Astrocyte of the hippocampus (primary cell): ENCODE results near the gene GNL1.
"Not testable (repeated sequence)": the region's sequence is repeated elsewhere in the genome, so short reads cannot be mapped to it uniquely, and the experiment has no call there.

Source experiments
- DNase-seq: peaks from one replicate; pipeline ENCODE4 v3.0.0; 2011; ENCODE audit warnings: low read depth, low spot score

The GNL1 gene

DNA sequence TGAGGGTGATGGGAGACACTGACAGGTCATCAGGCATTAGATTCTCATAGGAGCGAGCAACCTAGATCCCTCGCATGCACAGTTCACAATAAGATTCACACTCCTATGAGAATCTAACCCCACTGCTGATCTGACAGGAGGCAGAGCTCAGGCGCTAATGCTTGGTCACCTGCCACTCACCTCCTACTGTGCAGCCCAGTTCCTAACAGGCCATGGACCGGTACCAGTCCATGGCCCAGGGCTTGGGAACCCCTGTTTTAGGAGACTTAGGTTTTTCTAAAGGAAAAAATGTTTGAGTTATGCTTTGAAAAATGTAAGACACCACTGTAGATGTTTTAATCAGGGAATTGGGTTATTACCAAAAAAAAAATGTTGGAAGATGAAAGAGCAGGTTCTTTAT, 60.3 kb downstream of the GNL1 start:
- DNase-seq = no peak

DNA sequence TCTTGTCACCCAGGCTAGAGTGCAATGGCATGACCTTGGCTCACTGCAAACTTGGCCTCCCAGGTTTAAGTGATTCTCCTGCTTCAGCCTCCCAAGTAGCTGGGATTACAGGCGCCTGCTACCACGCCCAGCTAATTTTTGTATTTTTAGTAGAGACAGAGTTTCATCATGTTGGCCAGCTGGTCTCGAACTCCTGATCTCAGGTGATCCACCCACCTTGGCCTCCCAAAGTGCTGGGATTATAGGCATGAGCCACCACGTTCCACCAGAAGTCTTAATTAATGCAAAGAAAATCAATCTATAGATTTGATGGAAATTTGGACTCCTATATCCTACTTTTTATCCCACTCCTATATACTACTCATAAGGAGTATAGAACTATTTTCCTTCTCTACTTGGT, 61.2 kb downstream of the GNL1 start:
- DNase-seq = not testable (repeated sequence)

DNA sequence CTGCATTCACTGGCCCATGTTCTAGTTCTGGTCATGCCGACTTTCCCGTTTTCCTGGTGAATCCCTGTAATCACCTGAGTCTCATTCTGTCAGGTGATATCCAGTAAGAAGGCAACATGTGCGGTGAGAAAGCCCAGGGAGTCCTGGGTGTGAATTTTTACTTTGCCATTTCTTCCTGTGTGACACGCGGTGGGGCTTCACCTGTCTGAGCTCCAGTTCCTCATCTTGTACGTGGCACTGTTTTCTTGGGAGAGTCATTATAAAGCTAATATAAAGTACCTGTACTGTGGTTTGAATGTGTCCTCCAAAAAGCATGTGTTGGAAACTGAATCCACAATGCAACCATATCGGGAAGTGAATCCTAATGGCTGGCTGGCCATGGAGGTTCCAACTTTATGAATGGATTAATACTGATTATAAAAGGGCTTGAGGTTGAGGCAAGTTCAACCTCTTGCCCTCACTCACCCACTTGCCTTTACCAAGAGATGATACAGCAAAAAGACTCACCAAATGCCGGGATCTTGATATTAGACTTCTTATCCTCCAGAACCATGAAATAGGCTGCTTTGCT, 61.9 kb downstream of the GNL1 start:
- DNase-seq = no peak

DNA sequence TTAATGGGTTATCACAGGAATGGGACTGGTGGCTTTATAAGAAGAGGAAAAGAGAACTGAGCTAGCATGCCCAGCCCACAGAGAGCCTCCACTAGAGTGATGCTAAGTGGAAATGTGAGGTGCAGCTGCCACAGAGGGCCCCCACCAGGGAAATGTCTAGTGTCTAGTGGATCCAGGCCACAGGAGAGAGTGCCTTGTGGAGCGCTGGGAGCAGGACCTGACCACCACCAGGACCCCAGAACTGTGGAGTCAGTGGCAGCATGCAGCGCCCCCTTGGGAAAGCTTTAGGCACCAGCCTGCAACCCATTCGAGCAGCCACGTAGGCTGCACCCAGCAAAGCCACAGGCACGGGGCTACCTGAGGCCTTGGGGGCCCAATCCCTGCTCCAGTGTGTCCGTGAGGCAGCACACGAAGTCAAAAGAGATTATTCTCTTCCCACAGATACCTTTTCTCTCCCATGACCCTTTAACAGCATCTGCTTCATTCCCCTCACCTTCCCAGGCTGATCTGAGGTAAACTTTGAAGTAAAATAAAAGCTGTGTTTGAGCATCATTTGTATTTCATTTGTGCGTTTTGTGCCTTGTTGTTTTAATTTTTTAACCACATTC, 62.5 kb downstream of the GNL1 start:
- no peak for DNase-seq

DNA sequence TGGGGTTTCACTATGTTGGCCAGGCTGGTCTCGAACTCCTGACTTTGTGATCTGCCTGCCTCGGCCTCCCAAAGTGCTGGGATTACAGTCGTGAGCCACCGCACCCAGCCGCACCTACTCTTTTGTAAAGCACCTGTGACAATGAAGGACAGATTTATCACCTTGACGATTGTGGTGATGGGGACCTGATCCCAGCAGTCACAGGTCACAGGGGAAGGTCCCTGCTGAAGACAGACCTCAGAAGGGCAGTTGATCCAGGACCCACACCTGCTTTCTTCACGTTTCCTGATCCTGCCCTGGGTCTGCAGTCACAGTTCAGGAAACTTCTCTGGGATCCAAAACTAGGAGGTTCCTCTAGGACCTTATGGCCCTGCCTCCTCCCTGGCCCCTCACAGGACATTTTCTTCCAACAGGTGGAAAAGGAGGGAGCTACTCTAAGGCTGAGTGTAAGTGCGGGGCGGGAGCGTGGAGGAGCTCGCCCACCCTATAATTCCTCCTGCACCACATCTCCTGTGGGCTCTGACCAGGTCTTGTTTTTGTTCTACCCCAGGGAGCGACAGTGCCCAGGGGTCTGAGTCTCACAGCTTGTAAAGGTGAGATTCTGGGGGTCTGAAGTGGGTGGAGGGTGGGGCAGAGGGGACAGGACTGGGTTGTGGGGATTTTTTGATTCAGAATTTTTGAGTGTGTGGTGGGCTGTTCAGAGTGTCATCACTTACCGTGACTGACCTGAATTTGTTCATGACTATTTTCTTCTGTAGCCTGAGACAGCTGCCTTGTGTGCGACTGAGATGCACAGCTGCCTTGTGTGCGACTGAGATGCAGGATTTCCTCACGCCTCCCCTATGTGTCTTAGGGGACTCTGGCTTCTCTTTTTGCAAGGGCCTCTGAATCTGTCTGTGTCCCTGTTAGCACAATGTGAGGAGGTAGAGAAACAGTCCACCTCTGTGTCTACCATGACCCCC, 64.0 kb downstream of the GNL1 start:
- no peak for DNase-seq
